GM12878 (cell line): ENCODE results near the gene NEK7.
"Not testable (repeated sequence)": the region's sequence is repeated elsewhere in the genome, so short reads cannot be mapped to it uniquely, and the experiment has no call there.

Experiments
- CTCF ChIP-seq, 3 experiments: IDR thresholded peaks in 2 of 3; conservative IDR thresholded peaks in 1 of 3; 2 replicates each; pipeline ENCODE4 v1.5.1; 2011; ENCODE audit warnings: low read depth in 3 of 3, low read length in 3 of 3, mild to moderate bottlenecking in 3 of 3, control low read depth in 2 of 3, moderate library complexity in 2 of 3, inconsistent platforms in 1 of 3, mixed read lengths in 1 of 3; ENCODE audit not compliant: control insufficient read depth in 2 of 3, insufficient read depth in 1 of 3; ENCODE audit errors: extremely low read depth in 1 of 3
- ETV6 ChIP-seq, 2 experiments: fragments of 450-650 bp in 1 of 2; IDR thresholded peaks in 1 of 2; conservative IDR thresholded peaks in 1 of 2; 2 replicates each; pipeline ENCODE4 v1.6.1; 2014; ENCODE audit warnings: antibody characterized with exemption in 1 of 2, borderline replicate concordance in 1 of 2, low read depth in 1 of 2, mild to moderate bottlenecking in 1 of 2, moderate library complexity in 1 of 2
- NR2F1 ChIP-seq: fragments of 450-650 bp; conservative IDR thresholded peaks from 2 replicates; pipeline ENCODE4 v1.6.1; 2017; ENCODE audit warnings: mild to moderate bottlenecking
- SIN3A ChIP-seq: IDR thresholded peaks from 2 replicates; pipeline ENCODE4 v1.6.1; 2012; ENCODE audit warnings: low read depth, low read length, improper control_type of control experiment
- SMC3 ChIP-seq: IDR thresholded peaks from 2 replicates; pipeline ENCODE4 v1.6.1; 2011; ENCODE audit warnings: low read length, improper control_type of control experiment, borderline replicate concordance
- ZZZ3 ChIP-seq: IDR thresholded peaks from 2 replicates; pipeline ENCODE4 v1.6.1; 2011; ENCODE audit warnings: low read depth; ENCODE audit not compliant: control insufficient read depth, insufficient read length

GRCh38 chr1:198315331-198315730 lies 158.5 kb downstream of the NEK7 start:
- not testable (repeated sequence) for TF ChIP-seq ETV6 (conservative IDR thresholded peaks at IDR 0.05 in 1 of 2, IDR thresholded peaks at IDR 0.05 in 1 of 2; ENCODE audit: borderline replicate concordance in 1 of 2, low read depth in 1 of 2); SIN3A; SMC3; NR2F1; CTCF (IDR thresholded peaks at IDR 0.05 in 2 of 3, conservative IDR thresholded peaks at IDR 0.05 in 1 of 3; ENCODE audit: control insufficient read depth in 2 of 3, extremely low read depth in 1 of 3, insufficient read depth in 1 of 3, low read depth in 3 of 3, low read length in 3 of 3); ZZZ3
